ENCODE results near the gene SYTL3.

The SYTL3 gene

GRCh38 chr6:158769771-158770432 is 120.0 kb downstream of the SYTL3 start:
- Histone ChIP-seq H3K4me2 (ENCODE audit: insufficient read depth, low read length) (no peak overlapping the region), H3K9ac (ENCODE audit: low read depth, low read length) (no peak overlapping the region), H2AFZ (ENCODE audit: low read depth, low read length) (no peak overlapping the region), H3K4me3 (ENCODE audit: low read depth in 1 of 2, low read length in 2 of 2) (no peak overlapping the region), H3K27me3 (ENCODE audit: insufficient read depth, low read length, poor library complexity) (no peaks in the 10 kb centered on the region), H3K79me2 (ENCODE audit: insufficient read depth, low read length) (no peaks in the 10 kb centered on the region), H3K27ac (ENCODE audit: low read length) (no peak overlapping the region), H3K4me1 (ENCODE audit: insufficient read depth, low read length) (no peaks in the 10 kb centered on the region), H3K9me3 (ENCODE audit: insufficient read depth, low read length, severe bottlenecking) (no peaks in the 10 kb centered on the region), H3K36me3 (ENCODE audit: insufficient read depth, low read length) (peaks cover 97% of the 10 kb centered on the region), H4K20me1 (ENCODE audit: insufficient read depth, low read length) (peaks cover 35% of the 10 kb centered on the region)
- TF ChIP-seq, protein P1, sequence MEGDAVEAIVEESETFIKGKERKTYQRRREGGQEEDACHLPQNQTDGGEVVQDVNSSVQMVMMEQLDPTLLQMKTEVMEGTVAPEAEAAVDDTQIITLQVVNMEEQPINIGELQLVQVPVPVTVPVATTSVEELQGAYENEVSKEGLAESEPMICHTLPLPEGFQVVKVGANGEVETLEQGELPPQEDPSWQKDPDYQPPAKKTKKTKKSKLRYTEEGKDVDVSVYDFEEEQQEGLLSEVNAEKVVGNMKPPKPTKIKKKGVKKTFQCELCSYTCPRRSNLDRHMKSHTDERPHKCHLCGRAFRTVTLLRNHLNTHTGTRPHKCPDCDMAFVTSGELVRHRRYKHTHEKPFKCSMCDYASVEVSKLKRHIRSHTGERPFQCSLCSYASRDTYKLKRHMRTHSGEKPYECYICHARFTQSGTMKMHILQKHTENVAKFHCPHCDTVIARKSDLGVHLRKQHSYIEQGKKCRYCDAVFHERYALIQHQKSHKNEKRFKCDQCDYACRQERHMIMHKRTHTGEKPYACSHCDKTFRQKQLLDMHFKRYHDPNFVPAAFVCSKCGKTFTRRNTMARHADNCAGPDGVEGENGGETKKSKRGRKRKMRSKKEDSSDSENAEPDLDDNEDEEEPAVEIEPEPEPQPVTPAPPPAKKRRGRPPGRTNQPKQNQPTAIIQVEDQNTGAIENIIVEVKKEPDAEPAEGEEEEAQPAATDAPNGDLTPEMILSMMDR (IDR thresholded peaks at IDR 0.05; ENCODE audit: borderline replicate concordance, extremely low read depth, low read length, poor library complexity, severe bottlenecking): no peak
- no peak for TF ChIP-seq EZH2 (IDR thresholded peaks at IDR 0.05; ENCODE audit: borderline replicate concordance, low read depth, low read length, severe bottlenecking)
- ATAC-seq (ENCODE audit: insufficient read depth, low read depth) (no peak), DNase-seq (no peak)

GRCh38 chr6:158770533-158771330 is 120.9 kb downstream of the SYTL3 start:
- no peak for DNase-seq
- Histone ChIP-seq H3K4me1 (ENCODE audit: insufficient read depth, low read length) (no peaks in the 10 kb centered on the region), H3K27ac (ENCODE audit: low read length) (no peak overlapping the region), H3K27me3 (ENCODE audit: insufficient read depth, low read length, poor library complexity) (no peaks in the 10 kb centered on the region), H2AFZ (ENCODE audit: low read depth, low read length) (no peak overlapping the region), H3K36me3 (ENCODE audit: insufficient read depth, low read length) (peaks cover 100% of the 10 kb centered on the region), H3K4me3 (ENCODE audit: low read depth in 1 of 2, low read length in 2 of 2) (no peak overlapping the region), H3K4me2 (ENCODE audit: insufficient read depth, low read length) (no peak overlapping the region), H3K9ac (ENCODE audit: low read depth, low read length) (no peak overlapping the region), H4K20me1 (ENCODE audit: insufficient read depth, low read length) (peaks cover 35% of the 10 kb centered on the region), H3K79me2 (ENCODE audit: insufficient read depth, low read length) (no peaks in the 10 kb centered on the region), H3K9me3 (ENCODE audit: insufficient read depth, low read length, severe bottlenecking) (no peaks in the 10 kb centered on the region)
- no peak for ATAC-seq (ENCODE audit: insufficient read depth, low read depth)
- TF ChIP-seq, protein P1 (IDR thresholded peaks at IDR 0.05; ENCODE audit: borderline replicate concordance, extremely low read depth, low read length, poor library complexity, severe bottlenecking): no peak
- TF ChIP-seq EZH2 (IDR thresholded peaks at IDR 0.05; ENCODE audit: borderline replicate concordance, low read depth, low read length, severe bottlenecking): no peak

DNA sequence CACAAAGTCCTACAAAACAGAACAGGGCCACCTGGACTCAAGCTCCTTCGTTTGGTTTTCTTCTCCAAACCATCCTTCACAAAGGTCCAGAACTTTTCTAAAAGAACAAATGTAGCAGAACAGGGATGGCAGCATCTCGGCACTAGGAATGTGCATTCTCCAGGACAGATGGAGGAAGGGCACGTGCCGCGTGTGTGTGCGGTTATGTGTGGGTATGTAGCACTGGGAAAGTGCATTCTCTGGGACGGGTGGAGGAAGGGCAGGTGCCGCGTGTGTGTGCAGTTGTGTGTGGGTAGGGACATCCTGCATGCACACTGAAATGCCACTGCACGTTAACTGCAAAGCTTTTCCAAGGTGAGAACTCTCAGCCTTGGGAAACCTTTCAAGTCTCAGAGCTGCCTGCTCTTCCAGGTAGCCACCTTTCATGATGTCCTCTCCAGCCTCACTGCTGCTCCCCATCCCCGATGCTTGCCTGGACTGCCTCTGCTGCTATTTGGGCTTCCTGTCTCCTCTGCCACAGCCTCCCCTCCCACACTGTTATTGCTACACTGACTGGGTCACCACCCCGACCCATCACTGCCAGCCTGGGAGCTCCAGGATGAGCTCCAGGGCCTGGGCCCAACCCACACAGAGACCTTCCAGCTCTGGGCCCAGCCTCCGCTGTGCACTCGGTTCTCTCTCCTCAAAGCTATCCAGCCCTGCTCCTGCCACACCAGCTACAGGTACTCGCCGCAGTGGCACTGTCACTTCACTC is 121.7 kb downstream of the SYTL3 start:
- no peak overlapping the region for H3K4me2 ChIP-seq (ENCODE audit: insufficient read depth, low read length)
- no peak overlapping the region for H2AFZ ChIP-seq (ENCODE audit: low read depth, low read length)
- H3K36me3 ChIP-seq (ENCODE audit: insufficient read depth, low read length): peaks cover 100% of the 10 kb centered on the region
- H3K27me3 ChIP-seq (ENCODE audit: insufficient read depth, low read length, poor library complexity): no peaks in the 10 kb centered on the region
- no peaks in the 10 kb centered on the region; the same call in 1 of the 2 replicates for H3K79me2 ChIP-seq (ENCODE audit: insufficient read depth, low read length)
- no peak for TF ChIP-seq EZH2 (IDR thresholded peaks at IDR 0.05; ENCODE audit: borderline replicate concordance, low read depth, low read length, severe bottlenecking)
- TF ChIP-seq, protein P1 (IDR thresholded peaks at IDR 0.05; ENCODE audit: borderline replicate concordance, extremely low read depth, low read length, poor library complexity, severe bottlenecking): no peak
- H3K4me1 ChIP-seq (ENCODE audit: insufficient read depth, low read length): no peaks in the 10 kb centered on the region
- ATAC-seq (ENCODE audit: insufficient read depth, low read depth) (no peak), DNase-seq (no peak)
- H3K27ac ChIP-seq (ENCODE audit: low read length): no peak overlapping the region
- H3K4me3 ChIP-seq (ENCODE audit: low read depth in 1 of 2, low read length in 2 of 2): no peak overlapping the region
- no peak overlapping the region for H3K9ac ChIP-seq (ENCODE audit: low read depth, low read length)
- H3K9me3 ChIP-seq (ENCODE audit: insufficient read depth, low read length, severe bottlenecking): no peaks in the 10 kb centered on the region
- H4K20me1 ChIP-seq (ENCODE audit: insufficient read depth, low read length): peaks cover 36% of the 10 kb centered on the region
